Osteoblast (primary cell): ENCODE results near the gene AADACL4. TPM values are rescaled to one million over a fixed set of nuclear protein-coding genes. Genes with fewer than 3 reads are reported as not detected.

Source experiments
- DNase-seq: peaks from one replicate; pipeline ENCODE4 v3.0.0; 2011; ENCODE audit warnings: low spot score, mixed read lengths; ENCODE audit not compliant: insufficient read length; ENCODE audit errors: missing footprints
- H2AFZ ChIP-seq: 2 replicates; pipeline ENCODE4 v1.6.0; 2011; ENCODE audit warnings: mild to moderate bottlenecking, low read length
- H3K27ac ChIP-seq: 2 replicates; pipeline ENCODE4 v1.5.1; 2011; ENCODE audit warnings: mild to moderate bottlenecking, low read depth, low read length, moderate library complexity
- H3K27me3 ChIP-seq: 2 replicates; pipeline ENCODE4 v1.6.0; 2012; ENCODE audit warnings: mild to moderate bottlenecking, control low read depth, inconsistent platforms, low read length, moderate library complexity; ENCODE audit not compliant: insufficient read depth
- H3K36me3 ChIP-seq: 2 replicates; pipeline ENCODE4 v1.5.1; 2011; ENCODE audit warnings: mild to moderate bottlenecking, low read length, control low read depth, moderate library complexity; ENCODE audit not compliant: insufficient read depth
- H3K4me1 ChIP-seq: 2 replicates; pipeline ENCODE4 v1.5.1; 2011; ENCODE audit warnings: mild to moderate bottlenecking, low read length, control low read depth, moderate library complexity; ENCODE audit not compliant: insufficient read depth
- H3K4me2 ChIP-seq: 2 replicates; pipeline ENCODE4 v1.6.0; 2011; ENCODE audit warnings: mild to moderate bottlenecking, low read length; ENCODE audit not compliant: insufficient read depth
- H3K4me3 ChIP-seq: fragments of 200-600 bp; sonication (generic); 3 replicates; pipeline ENCODE4 v1.5.1; 2012; ENCODE audit warnings: mild to moderate bottlenecking, low read length, inconsistent platforms; ENCODE audit not compliant: insufficient read depth
- H3K79me2 ChIP-seq: 2 replicates; pipeline ENCODE4 v1.6.0; 2012; ENCODE audit warnings: mild to moderate bottlenecking, low read length, control low read depth, inconsistent platforms; ENCODE audit not compliant: insufficient read depth
- H3K9me3 ChIP-seq: 2 replicates; pipeline ENCODE4 v1.5.1; 2011; ENCODE audit warnings: low read depth, low read length, control low read depth
- H4K20me1 ChIP-seq: 2 replicates; pipeline ENCODE4 v1.6.0; 2012; ENCODE audit warnings: mild to moderate bottlenecking, low read length, control low read depth; ENCODE audit not compliant: insufficient read depth
- total RNA-seq: library from RNA; depleted of rRNA; stranded (reverse); fragments of >200 nt; gene quantifications from 2 replicates; pipeline ENCODE4 v1.2.3, GENCODE V29; 2012
- TF ChIP-seq, protein P1 (sequence below): IDR thresholded peaks from 2 replicates; pipeline ENCODE4 v1.5.1; 2011; ENCODE audit warnings: mild to moderate bottlenecking, low read depth, low read length, moderate library complexity; ENCODE audit errors: extremely low read depth

The AADACL4 gene
- total RNA-seq, 1 donor: not detected

- Histone ChIP-seq H3K36me3 (no peaks in the 10 kb centered on the region), H3K4me2 (no peak overlapping the region), H4K20me1 (no peaks in the 10 kb centered on the region), H3K4me1 (peaks cover 11% of the 10 kb centered on the region), H3K9me3 (no peaks in the 10 kb centered on the region), H3K79me2 (no peaks in the 10 kb centered on the region), H3K27me3 (no peaks in the 10 kb centered on the region), H2AFZ (no peak overlapping the region), H3K27ac (no peak overlapping the region), H3K4me3 (no peak overlapping the region)
- DNase-seq: no peak
- TF ChIP-seq, protein P1, sequence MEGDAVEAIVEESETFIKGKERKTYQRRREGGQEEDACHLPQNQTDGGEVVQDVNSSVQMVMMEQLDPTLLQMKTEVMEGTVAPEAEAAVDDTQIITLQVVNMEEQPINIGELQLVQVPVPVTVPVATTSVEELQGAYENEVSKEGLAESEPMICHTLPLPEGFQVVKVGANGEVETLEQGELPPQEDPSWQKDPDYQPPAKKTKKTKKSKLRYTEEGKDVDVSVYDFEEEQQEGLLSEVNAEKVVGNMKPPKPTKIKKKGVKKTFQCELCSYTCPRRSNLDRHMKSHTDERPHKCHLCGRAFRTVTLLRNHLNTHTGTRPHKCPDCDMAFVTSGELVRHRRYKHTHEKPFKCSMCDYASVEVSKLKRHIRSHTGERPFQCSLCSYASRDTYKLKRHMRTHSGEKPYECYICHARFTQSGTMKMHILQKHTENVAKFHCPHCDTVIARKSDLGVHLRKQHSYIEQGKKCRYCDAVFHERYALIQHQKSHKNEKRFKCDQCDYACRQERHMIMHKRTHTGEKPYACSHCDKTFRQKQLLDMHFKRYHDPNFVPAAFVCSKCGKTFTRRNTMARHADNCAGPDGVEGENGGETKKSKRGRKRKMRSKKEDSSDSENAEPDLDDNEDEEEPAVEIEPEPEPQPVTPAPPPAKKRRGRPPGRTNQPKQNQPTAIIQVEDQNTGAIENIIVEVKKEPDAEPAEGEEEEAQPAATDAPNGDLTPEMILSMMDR: no peak
Observed at GRCh38 chr1:12625276-12625675, 18.6 kb upstream of the AADACL4 start.

- TF ChIP-seq, protein P1: no peak
- Histone ChIP-seq H2AFZ (no peak overlapping the region), H3K9me3 (no peaks in the 10 kb centered on the region)
Observed at GRCh38 chr1:12626888-12627287, 17.0 kb upstream of the AADACL4 start.

GRCh38 chr1:12627296-12627695 is 16.6 kb upstream of the AADACL4 start:
- H3K27ac ChIP-seq: no peak overlapping the region
- no peak overlapping the region for H3K4me2 ChIP-seq
- no peaks in the 10 kb centered on the region for H3K9me3 ChIP-seq
- DNase-seq: no peak
- H3K4me3 ChIP-seq: no peak overlapping the region
- H3K36me3 ChIP-seq: no peaks in the 10 kb centered on the region
- TF ChIP-seq, protein P1: no peak
- no peaks in the 10 kb centered on the region for H3K4me1 ChIP-seq
- H4K20me1 ChIP-seq: no peaks in the 10 kb centered on the region
- no peaks in the 10 kb centered on the region for H3K27me3 ChIP-seq
- H3K79me2 ChIP-seq: no peaks in the 10 kb centered on the region
- H2AFZ ChIP-seq: no peak overlapping the region

More at GRCh38 chr1:12626888-12627287, 17.0 kb upstream of the AADACL4 start:
- Histone ChIP-seq H3K4me2 (no peak overlapping the region), H3K4me3 (no peak overlapping the region), H3K4me1 (peaks cover under 1% of the 10 kb centered on the region), H3K36me3 (no peaks in the 10 kb centered on the region), H3K27me3 (no peaks in the 10 kb centered on the region), H4K20me1 (no peaks in the 10 kb centered on the region), H3K79me2 (no peaks in the 10 kb centered on the region), H3K27ac (no peak overlapping the region)
- DNase-seq: no peak

DNA sequence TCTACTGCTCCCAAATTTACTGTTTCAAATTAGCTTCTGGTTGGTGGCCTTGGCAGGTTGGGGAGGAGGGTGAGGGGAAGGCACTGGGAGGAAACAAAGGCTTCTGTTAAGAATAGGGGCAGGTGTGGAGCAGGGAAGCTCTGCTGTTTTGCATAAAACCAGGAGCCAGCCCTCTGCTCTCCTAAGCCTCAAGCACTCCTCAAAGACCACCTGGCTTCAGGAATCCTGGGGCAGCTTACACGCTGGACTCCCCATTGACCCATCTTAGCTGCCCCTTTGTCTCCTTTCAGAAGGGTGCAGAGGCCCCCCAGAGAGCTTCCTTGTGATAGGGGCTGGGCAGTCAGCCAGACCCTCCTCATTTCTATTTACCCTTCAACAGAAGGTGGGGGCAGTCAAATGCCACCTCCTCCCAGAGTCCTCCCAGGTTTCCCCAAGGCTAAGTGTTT is 14.4 kb upstream of the AADACL4 start:
- Histone ChIP-seq H3K4me3 (no peak overlapping the region), H3K4me1 (no peaks in the 10 kb centered on the region), H3K27ac (no peak overlapping the region), H3K36me3 (no peaks in the 10 kb centered on the region), H3K9me3 (no peaks in the 10 kb centered on the region), H3K79me2 (no peaks in the 10 kb centered on the region), H2AFZ (no peak overlapping the region), H3K4me2 (no peak overlapping the region), H3K27me3 (no peaks in the 10 kb centered on the region), H4K20me1 (no peaks in the 10 kb centered on the region)
- TF ChIP-seq, protein P1: no peak
- no peak for DNase-seq
